ENCODE measurements around the gene CFAP299. TPM values are rescaled to one million over a fixed set of nuclear protein-coding genes. Genes with fewer than 3 reads are reported as not detected.

The CFAP299 gene
- total and polyA plus RNA-seq, 2 of the 8 experiments (the other 6 are each of a cell fraction or from before 2014, with no cell fraction given): not detected

DNA sequence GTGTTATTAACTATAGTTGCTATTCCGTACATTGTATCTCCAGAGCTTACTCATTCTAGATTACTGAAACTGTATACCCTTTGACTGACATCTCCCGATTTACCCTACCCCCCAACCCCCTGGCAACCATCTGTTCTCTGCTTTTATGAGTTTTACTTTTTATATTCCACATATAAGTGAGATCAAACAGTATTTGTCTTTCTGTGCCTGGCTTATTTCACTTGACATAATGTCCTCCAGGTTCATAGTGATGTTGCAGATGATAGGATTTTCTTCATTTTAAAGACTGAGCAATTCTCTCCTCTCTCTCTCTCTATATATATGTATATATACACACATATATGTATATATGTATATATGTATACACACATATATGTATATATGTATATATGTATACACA is 54.6 kb downstream of the CFAP299 start:
- POLR2A ChIA-PET (ENCODE audit: partially characterized antibody): no interaction called here
- Histone ChIP-seq H3K14ac (ENCODE audit: insufficient read length) (no peak overlapping the region), H2BK5ac (ENCODE audit: low read depth, low read length) (no peak overlapping the region), H3K27me3 (replicated peaks in 1 of 4; ENCODE audit: control insufficient read depth in 3 of 4, extremely low read depth in 1 of 4, insufficient read depth in 3 of 4, low read length in 3 of 4) (no peaks in the 10 kb centered on the region), H3K36me3 (ENCODE audit: control insufficient read depth in 2 of 4, insufficient read depth in 4 of 4, low read length in 3 of 4) (no peaks in the 10 kb centered on the region), H3K79me1 (ENCODE audit: low read depth, low read length) (no peaks in the 10 kb centered on the region), H2BK15ac (ENCODE audit: low read length) (no peak overlapping the region), H3K18ac (ENCODE audit: extremely low read depth, low read length) (no peak overlapping the region), H4K5ac (ENCODE audit: insufficient read length, low read depth, low read length) (no peak overlapping the region), H3K27ac (ENCODE audit: low read depth, low read length) (no peak overlapping the region), H2BK120ac (replicated peaks; ENCODE audit: low read depth, low read length) (no peak overlapping the region), H3K4me3 (ENCODE audit: extremely low read depth in 1 of 4, insufficient read depth in 2 of 4, low read depth in 3 of 4, low read length in 4 of 4) (no peak overlapping the region), H4K20me1 (replicated peaks in 1 of 2; ENCODE audit: control insufficient read depth in 1 of 2, insufficient read depth in 2 of 2, low read length in 2 of 2) (no peaks in the 10 kb centered on the region), H4K91ac (replicated peaks; ENCODE audit: insufficient read length, low read length) (no peak overlapping the region), H3K4ac (replicated peaks; ENCODE audit: insufficient read length, low read depth, low read length) (no peak overlapping the region), H3K4me2 (ENCODE audit: insufficient read depth in 1 of 2, low read depth in 2 of 2, low read length in 2 of 2) (no peak overlapping the region), H3K79me2 (ENCODE audit: control insufficient read depth in 1 of 2, insufficient read depth in 2 of 2, low read length in 2 of 2) (no peaks in the 10 kb centered on the region), H3K9me3 (ENCODE audit: insufficient read depth in 2 of 2, low read depth in 1 of 2, low read length in 1 of 2) (peaks cover 0 to 7% of the 10 kb centered on the region in 2 experiments; a peak in 1 of 4 replicates), H3K56ac (replicated peaks; ENCODE audit: insufficient read length, low read depth, low read length) (no peak overlapping the region), H2AFZ (ENCODE audit: low read length) (no peak overlapping the region), H2BK20ac (ENCODE audit: low read length) (no peak overlapping the region), H4K8ac (ENCODE audit: extremely low read depth, insufficient read depth, low read length) (no peak overlapping the region), H3K9ac (replicated peaks in 1 of 4; ENCODE audit: extremely low read depth in 1 of 4, low read depth in 3 of 4, low read length in 3 of 4) (no peak overlapping the region), H3K23ac (ENCODE audit: insufficient read length) (no peak overlapping the region), H3K23me2 (ENCODE audit: low read depth, low read length) (no peaks in the 10 kb centered on the region), H2BK12ac (ENCODE audit: low read depth, low read length) (no peak overlapping the region), H3K4me1 (replicated peaks in 1 of 4; ENCODE audit: control insufficient read depth in 3 of 4, insufficient read depth in 4 of 4, low read length in 3 of 4) (no peaks in the 10 kb centered on the region), H2AK5ac (ENCODE audit: low read depth, low read length) (no peak overlapping the region)
- FAIRE-seq: no peak
- CTCF ChIA-PET (ENCODE audit: partially characterized antibody): interaction anchor here (1.2 kb wide), 1 partner anchor 25 kb away, joined by 3 read pairs; no protein-coding TSS in a partner anchor
- 95% methylated on average over 2 of the region's 2 CpGs; no CpG with 5 or more reads in 1 of the 2 experiments for WGBS, 2 experiments (ENCODE audit: extremely low coverage in 1 of 2, insufficient coverage in 1 of 2, insufficient read length in 1 of 2, insufficient replicate concordance in 2 of 2, low coverage in 1 of 2, low lambda C conversion rate in 2 of 2, missing lambda C conversion rate in 1 of 2)
- no peak for DNase-seq (ENCODE audit: low read depth in 1 of 2, low spot score in 2 of 2)
